Activated CD8-positive, alpha-beta memory T cell treated with anti-CD3 and anti-CD28 coated beads, Interleukin-2, amount 50 U/mL, for 1 hour (primary cell): ENCODE data around the gene SCRT2.

Experiments used
- DNase-seq: peaks from one replicate; pipeline ENCODE4 v3.0.0-alpha.2; 2020; ENCODE audit errors: extremely low read depth

The SCRT2 gene

DNA sequence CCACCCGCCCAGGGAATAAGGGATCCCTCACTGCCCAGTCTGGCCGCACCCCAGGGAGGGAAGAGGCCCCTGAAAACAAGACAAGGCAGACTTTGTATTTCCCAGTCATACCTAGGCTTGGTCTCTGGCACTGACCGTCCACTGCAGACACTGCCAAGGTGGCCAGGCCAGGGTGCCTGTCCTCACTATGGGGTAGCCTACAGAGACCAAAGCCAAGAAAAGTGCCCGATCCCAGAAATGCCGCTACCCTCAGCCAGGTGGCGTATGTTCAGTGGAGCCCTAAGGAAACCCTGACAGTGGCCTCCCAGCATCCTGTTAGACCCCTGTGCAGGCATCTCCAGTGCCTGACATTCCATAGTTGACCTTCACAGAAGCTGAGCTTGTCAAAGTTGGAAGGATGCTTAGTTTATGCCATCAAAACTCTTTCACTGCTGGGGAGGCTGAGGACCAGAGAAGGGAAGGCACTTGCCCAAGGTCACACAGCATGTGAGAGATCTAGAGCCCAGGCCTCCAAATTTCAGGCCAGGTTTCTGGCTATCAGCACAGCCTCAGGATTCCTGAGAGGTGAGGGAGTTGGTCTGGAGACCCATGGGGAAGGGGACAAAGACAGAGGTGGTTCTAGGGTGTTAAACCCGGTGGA is 2.5 kb downstream of the SCRT2 start:
- no peak for DNase-seq

DNA sequence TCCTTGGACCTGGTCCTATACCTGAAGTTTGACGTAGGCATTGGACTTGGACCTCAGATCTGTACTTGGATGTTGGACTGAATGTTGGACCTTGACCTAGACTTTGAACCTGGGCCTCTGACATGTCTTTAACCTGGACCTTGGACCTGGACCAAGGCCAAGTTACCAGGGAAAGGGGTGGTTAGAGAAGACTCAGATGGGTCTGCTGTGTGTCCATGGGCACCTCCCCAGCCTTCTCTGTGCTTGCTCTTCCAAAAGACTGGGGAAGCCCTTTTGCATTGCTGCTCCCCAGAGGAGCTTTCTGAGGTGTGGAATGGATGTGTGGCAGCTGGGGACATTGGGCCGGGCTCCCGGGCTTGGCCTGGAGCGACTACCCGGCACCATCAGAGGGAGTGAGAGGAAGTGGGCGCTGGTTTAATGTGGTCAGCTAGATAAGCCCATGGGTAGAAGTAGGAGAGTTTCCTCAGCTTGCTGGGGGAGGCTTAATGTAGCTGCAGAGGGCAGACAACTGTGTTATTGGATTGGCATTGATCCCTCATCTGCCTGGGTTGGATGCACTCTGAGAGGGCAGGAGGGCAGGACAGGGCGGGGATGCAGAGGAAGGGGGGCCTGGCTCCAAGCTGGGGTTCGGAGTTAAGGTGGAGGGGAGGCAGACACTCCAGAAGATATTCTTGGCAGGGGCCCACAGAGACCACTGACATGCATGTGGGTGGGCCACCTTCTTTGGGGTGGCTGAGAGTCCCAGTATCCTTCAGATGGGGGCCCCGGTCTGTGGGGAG is 4.2 kb downstream of the SCRT2 start:
- no peak for DNase-seq

DNA sequence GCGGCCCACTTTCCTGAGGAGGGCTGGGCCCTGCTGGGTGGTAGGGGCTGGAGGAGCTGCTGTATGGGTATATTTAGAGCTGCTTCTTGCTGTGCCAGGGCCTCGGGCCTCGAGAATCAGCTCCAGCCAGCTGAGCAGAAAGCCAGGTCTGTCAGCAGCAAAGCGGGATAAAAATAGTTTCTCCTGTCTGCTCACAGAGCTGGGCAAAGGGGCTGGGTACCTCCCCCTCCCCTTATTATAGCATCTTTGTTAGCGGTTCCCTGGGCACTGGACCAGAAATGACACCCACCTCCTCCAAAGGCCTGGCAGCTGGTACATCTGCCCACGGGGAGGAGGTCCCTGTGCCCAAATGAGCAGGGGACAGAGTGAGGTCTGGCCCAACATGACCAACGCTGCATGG is 6.0 kb downstream of the SCRT2 start:
- DNase-seq: no peak

GRCh38 chr20:668638-669037 is 7.0 kb downstream of the SCRT2 start:
- DNase-seq: no peak

DNA sequence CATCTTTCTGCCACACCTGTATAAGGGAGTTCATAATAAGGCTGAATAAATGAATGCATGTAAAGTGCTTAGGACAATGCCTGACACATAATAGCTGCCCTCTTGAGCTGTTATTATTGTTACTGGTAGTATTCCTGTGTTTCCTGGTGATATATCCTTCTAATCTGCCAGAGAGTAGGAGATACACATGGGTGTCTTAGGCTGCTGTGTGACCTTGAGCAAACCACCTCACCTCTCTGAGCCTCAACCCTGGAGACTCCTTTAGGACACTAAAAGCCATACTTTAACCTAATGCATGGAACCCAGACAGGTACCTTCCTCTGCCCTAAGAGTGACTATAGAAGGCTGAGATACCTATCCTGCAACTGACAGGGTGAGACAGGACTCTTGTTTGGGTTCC is 7.6 kb downstream of the SCRT2 start:
- no peak for DNase-seq

DNA sequence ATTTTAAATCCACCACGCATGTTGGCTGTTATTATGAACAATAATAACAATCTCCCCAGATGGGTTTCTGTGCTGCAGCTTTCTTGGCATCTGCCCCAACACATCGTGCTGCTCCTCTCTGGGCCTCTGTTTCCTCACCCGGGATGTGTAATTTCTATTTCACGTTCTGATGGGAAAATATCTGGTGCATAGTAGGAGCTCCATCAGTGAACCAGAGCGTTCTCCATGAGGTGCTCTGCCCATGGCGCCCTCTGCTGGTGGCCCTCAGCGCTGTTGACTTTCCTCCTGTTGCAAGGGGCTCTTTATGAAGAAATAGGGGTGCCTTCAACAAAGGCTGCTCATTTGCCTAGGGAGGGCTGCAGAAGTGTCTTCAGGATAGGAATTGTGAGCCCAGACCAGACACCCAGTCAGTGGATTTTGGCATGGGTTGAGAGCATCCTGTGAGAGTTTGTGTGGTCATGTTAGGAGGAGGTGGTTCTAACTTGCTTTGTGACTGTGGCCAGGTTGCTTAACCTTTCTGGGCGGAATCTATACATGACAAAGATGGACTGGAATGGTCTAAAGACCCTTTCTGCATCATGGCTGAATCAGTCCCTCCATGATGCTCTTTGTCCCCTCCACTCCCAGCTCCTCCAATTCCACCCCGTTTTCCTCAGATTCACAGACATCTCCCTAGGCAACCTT is 8.1 kb downstream of the SCRT2 start:
- DNase-seq: no peak

DNA sequence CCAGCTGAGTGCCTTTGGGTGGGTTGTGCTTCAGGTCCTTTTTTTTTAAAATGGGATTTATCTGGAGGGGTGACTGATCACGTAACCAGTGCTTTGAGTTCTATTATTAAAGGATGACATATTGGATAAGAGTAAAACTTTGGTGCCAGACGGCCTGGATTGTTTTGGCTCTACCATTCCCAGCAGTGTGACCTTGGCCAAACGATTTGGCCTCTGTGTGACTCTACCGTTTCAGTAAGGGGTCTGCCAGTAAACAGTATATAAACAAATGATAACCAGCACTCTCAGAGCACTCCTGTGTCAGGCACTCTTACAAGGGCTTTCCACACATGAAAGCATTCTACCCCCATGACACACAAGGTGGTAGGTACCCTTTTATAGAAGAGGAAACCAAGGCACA is 8.7 kb downstream of the SCRT2 start:
- no peak for DNase-seq

DNA sequence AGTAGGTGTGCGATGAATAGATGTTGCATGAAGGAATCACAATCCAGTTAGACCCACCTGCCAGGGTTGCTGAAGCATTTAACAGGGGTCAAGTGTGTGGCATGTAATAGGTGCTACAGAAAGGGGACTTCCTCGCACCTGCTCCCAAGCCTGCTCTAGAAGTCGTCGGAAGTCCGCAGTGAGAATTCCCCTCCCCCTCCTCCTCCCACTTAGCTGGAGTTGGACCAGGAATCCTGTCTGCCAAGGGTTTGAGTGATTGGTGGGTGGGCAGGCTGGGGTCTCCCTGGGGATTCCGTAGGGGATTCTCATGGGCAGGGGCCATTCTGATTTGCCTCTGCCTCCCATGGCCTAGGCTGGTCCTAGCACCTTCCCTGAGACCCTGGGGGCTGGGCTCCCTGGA is 10.3 kb downstream of the SCRT2 start:
- DNase-seq: no peak

DNA sequence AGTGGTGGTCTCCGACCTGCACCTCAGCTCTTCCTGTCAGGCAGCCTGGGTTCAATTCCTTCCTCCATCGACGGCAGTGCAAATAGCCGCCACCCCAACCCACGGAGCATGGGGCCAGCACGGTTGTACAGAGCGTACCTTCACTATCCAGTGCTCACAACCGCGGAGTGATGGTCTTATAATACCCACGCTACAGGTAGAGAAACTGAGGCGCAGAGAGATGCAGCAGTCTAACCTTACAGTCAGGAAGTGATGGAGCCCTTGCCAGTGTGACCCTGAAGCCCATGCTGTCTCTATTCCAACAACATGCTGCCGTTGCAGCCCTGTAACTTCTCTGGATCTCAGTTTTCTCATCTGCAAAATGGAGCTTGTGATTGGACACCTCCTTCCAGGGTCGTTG is 11.0 kb downstream of the SCRT2 start:
- no peak for DNase-seq

GRCh38 chr20:664151-664550 is 11.5 kb downstream of the SCRT2 start:
- no peak for DNase-seq

GRCh38 chr20:663315-664090 is 12.1 kb downstream of the SCRT2 start:
- no peak for DNase-seq

DNA sequence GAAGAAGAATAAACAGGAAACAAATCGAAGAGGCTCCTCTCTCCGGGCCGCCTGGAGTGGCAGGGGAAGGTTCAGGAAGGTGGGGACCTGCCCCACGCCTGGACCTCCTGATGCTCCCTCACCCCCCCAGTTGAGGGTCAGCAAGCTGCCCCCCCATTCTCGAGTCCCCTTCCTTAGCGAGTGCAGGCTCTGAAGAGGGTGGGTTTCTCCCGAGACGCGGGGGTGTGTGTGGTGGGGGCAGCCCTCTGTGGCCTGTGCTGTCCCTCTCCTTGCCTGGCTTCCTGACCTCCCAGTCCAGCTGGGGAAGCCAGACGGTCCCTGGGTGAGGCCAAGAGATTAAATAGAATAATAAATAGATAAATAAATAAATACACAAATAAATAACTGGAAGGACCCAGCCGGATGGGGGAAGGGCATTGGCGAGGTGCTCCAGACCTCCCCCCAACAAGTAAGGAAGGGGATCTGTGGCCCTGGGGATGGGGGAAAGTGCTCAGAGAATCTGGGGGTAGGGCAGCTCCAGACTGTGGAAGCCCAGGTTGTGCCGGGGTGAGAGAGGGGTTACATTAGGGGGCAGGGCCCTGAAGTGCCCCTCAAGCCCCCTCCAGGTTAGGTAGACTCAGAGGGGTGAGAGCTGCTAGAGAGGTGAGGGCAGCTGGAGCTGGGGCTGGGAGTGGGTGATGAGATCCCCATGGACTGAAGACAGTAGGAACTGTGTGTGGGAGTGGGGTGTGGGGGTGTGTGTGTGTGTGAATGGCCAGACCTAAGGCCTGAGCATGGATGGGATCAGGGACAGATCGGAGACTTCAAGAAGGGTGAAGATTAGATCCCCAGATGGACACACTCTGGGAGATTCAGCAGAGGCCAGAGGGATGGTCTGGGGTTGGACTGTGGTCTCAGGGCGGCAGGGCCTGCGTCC is 13.1 kb downstream of the SCRT2 start:
- DNase-seq: no peak

GRCh38 chr20:661474-662270 is 13.9 kb downstream of the SCRT2 start:
- no peak for DNase-seq

- no peak for DNase-seq
Measured at GRCh38 chr20:658731-659291, 16.8 kb downstream of the SCRT2 start.

- no peak for DNase-seq
Measured at GRCh38 chr20:658202-658601, 17.4 kb downstream of the SCRT2 start.

GRCh38 chr20:655726-656624 is 19.6 kb downstream of the SCRT2 start:
- no peak for DNase-seq

DNA sequence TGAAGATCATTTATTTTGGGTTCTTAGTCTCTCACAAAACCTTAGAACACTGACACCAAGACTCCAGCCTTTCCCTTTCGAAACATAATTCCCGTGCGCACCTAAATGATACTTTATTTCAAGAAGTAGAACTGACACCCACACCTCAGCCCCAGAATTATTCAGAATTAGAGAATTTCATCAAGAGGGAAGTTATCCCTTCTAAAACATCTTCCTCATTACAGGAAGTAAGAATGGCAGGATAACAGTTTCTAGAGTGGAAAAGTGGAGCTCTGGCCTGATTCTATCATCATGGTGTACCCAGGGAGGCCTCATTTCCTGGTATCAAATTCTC is 21.2 kb downstream of the SCRT2 start:
- no peak for DNase-seq

DNA sequence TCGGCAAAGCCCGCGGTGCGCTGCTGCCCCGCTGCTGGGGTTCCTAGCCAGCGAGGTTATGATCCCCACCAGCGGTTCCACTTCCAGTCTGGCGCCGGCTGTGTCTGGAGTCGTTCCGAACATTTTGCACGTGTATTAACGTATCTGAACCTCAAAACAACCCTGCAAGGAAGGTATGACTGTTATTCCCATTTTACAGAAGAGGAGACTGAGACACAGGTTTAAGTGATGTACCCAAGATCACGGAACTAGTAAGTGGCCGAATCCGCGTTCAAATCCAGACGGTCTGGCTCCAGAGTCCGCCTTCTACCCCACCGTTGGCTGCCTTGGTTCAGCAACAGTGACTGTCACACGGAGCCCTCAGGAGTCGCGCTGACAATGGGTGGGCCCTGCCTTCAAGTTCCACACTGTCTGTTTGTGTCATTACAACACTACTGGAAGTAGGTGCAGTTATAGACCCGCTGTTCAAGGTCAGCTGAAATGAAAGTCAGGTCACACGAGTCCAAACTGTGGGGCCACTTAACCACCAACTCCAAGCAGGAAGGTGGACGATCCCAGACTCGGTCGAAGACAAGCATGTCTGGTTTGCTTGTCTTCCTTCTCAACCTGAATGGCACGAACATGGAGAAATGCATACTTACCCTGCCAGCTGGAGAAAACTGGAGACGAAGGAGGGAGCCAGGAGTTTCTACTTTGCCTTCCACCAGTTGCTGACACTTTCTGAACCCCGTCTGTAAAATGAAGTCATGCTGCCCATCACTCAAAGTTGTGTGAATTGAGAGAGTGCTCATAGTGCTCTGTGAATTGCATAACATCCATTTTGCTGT is 21.8 kb downstream of the SCRT2 start:
- no peak for DNase-seq
